Heart right ventricle (tissue), 16 donors: Measurements from ENCODE around the gene KCNQ1. TPM values are rescaled to one million over a fixed set of nuclear protein-coding genes. Genes with fewer than 3 reads are reported as not detected.
A peak's percentile ranks its signal among the peaks of the same experiment; 100 is the strongest.

Source experiments
- ATAC-seq, 8 donors: fragments of 200-7000 bp; cut with Tn5 transposase; one replicate each; pipeline ENCODE4 v1.9.1; 2020; ENCODE audit warnings: mild to moderate bottlenecking in 8 of 8, moderate library complexity in 8 of 8, moderate number of reproducible peaks in 1 of 8
- DNase-seq, 2 donors: peaks; one replicate each; pipeline ENCODE4 v3.0.0-alpha.2; 2020
- H3K27ac ChIP-seq, 10 donors: fragments of 200-600 bp; sonication (generic) in 2 of 10; one replicate each; pipeline versions ENCODE4 v1.5.0 to v1.8.0; 2020 to 2022; ENCODE audit warnings: mild to moderate bottlenecking in 3 of 10
- H3K27me3 ChIP-seq, 7 donors: fragments of 200-600 bp; one replicate each; pipeline ENCODE4 v1.8.0; 2021 to 2022; ENCODE audit warnings: mild to moderate bottlenecking in 2 of 7
- H3K36me3 ChIP-seq, 9 donors: fragments of 200-600 bp; sonication (generic) in 1 of 9; one replicate each; pipeline versions ENCODE4 v1.5.0 to v1.8.0; 2020 to 2022; ENCODE audit warnings: mild to moderate bottlenecking in 2 of 9
- H3K4me1 ChIP-seq, 9 donors: fragments of 200-600 bp; sonication (generic) in 1 of 9; one replicate each; pipeline versions ENCODE4 v1.5.0 to v1.8.0; 2020 to 2022; ENCODE audit warnings: mild to moderate bottlenecking in 4 of 9
- H3K4me3 ChIP-seq, 10 donors: fragments of 200-600 bp; sonication (generic) in 2 of 10; one replicate each; pipeline versions ENCODE4 v1.5.0 to v1.8.0; 2020 to 2022; ENCODE audit warnings: mild to moderate bottlenecking in 7 of 10, moderate library complexity in 2 of 10
- H3K9me3 ChIP-seq, 11 donors: fragments of 200-600 bp in 10 of 11; sonication (generic) in 2 of 11; one replicate each; pipeline versions ENCODE4 v1.5.0 to v1.8.0; 2013 to 2022; ENCODE audit warnings: mild to moderate bottlenecking in 2 of 11, control low read depth in 1 of 11, moderate library complexity in 1 of 11
- WGBS, 2 donors: extraction: QIAGEN DNeasy Blood & Tissue Kit; methylation state at CpG; one replicate each; pipeline ENCODE4 v1.1.7; 2013; ENCODE audit warnings: inconsistent platforms in 1 of 2; 5-methylcytosine and 5-hydroxymethylcytosine counted together
- intact Hi-C, 10 donors: fragments of 100-400 bp; cut with DNase I; formaldehyde crosslinking; loops; one replicate each; pipeline versions ENCODE4 v1.11.1 to v1.14.2; 2022
- polyA plus RNA-seq, 2 donors: library from polyadenylated mRNA; stranded (reverse); fragments of 200-250 nt; gene quantifications; one replicate each; pipeline ENCODE4 v1.2.3, GENCODE V29; 2013
- total RNA-seq, 10 donors: library from RNA; stranded (reverse); fragmentation: NEBNext Ultra II Directional in 3 of 10; extraction: Animal tissue kit (Norgen Biotek cat#: 25700) in 3 of 10; gene quantifications; one replicate each; pipeline versions ENCODE4 v1.2.1 to v1.2.4, GENCODE V29; 2021 to 2023
- TF ChIP-seq, protein P1 (sequence below), 9 donors: fragments of 200-600 bp; sonication (generic) in 2 of 9; IDR thresholded peaks; one replicate each; pipeline versions ENCODE4 v1.5.0 to v1.8.0; 2021 to 2022; ENCODE audit warnings: antibody characterized with exemption in 9 of 9, mild to moderate bottlenecking in 5 of 9, moderate library complexity in 1 of 9
- donor health status: Arrhythmogenic right ventricular cardiomyopathy.
- donor health status: ischemic (EF 13 %, LVEDD 7.1; RV severe dilation, severe dysfunction).
- donor health status: healthy with polysubstance abuse.
- donor health status: DM: no; HTN: yes; CAD: no.
- donor health status: DM: no; HTN: no; CAD: no.
- donor health status: ischemic (EF 25% LVEDD 6.9; RV normal size, moderate dysfunction).
- donor health status: ischemic (EF 25% LVEDD 5.7; RV mildly dilated, moderate dysfunction).
- donor health status: healthy.
- donor health status: DM: yes; HTN: yes; CAD: no.
- donor health status: Ischemic cardiomyopathy.
- donor health status: ischemic (EF 35%, LVEDD 5.7; RV mildly dilated, moderate dysfunction).
- donor health status: nonischemic (EF 11% LVEDD 7.7; RV severe dilation, severe dysfunction).
- donor health status: DM: yes; HTN: yes; CAD: no.
- donor health status: PGD.
- donor health status: ischemic (EF 29% LVEDD 5.4; RV normal size, mild dysfunction).
- donor health status: nonischemic (EF 23%, LVEDD 6.1; RV moderate dilation, normal function).

The KCNQ1 gene
- total and polyA plus RNA-seq, 12 donors = 19.9 to 48.2 (median 33.7) TPM

- no peak overlapping the region for H3K4me3 ChIP-seq
- H3K36me3 ChIP-seq = no peaks in the 10 kb centered on the region
- H3K4me1 ChIP-seq = peaks cover 30 to 43% (median 38%) of the 10 kb centered on the region in 9 donors
- DNase-seq = no peak
- WGBS, 2 donors = 97 to 98% methylated on average over 2 of the region's 2 CpGs
- intact Hi-C loops = loop anchor here in 4 of 10 donors (5.0 to 10.0 kb wide), 3 partner anchors 50 to 228 kb away; partner anchors contain the start of gene CDKN1C (in 4 of the 4)
- H3K9me3 ChIP-seq = peaks cover 0 to 7% (median 0%) of the 10 kb centered on the region in 11 donors
- H3K27ac ChIP-seq = no peak overlapping the region
- no peaks in the 10 kb centered on the region for H3K27me3 ChIP-seq
- TF ChIP-seq, protein P1, sequence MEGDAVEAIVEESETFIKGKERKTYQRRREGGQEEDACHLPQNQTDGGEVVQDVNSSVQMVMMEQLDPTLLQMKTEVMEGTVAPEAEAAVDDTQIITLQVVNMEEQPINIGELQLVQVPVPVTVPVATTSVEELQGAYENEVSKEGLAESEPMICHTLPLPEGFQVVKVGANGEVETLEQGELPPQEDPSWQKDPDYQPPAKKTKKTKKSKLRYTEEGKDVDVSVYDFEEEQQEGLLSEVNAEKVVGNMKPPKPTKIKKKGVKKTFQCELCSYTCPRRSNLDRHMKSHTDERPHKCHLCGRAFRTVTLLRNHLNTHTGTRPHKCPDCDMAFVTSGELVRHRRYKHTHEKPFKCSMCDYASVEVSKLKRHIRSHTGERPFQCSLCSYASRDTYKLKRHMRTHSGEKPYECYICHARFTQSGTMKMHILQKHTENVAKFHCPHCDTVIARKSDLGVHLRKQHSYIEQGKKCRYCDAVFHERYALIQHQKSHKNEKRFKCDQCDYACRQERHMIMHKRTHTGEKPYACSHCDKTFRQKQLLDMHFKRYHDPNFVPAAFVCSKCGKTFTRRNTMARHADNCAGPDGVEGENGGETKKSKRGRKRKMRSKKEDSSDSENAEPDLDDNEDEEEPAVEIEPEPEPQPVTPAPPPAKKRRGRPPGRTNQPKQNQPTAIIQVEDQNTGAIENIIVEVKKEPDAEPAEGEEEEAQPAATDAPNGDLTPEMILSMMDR (IDR thresholded peaks at IDR 0.05) = no peak
- no peak for ATAC-seq
These were observed 338.0 kb downstream of the KCNQ1 start for GRCh38 chr11:2782769-2783168.

GRCh38 chr11:2783536-2784082 is 338.8 kb downstream of the KCNQ1 start:
- ATAC-seq (no peak), DNase-seq (no peak)
- Histone ChIP-seq H3K27me3 (no peaks in the 10 kb centered on the region), H3K9me3 (peaks cover 0 to 7% (median 0%) of the 10 kb centered on the region in 11 donors), H3K4me1 (peaks cover 22 to 42% (median 30%) of the 10 kb centered on the region in 9 donors), H3K4me3 (no peak overlapping the region), H3K27ac (no peak overlapping the region), H3K36me3 (no peaks in the 10 kb centered on the region)
- TF ChIP-seq, protein P1 (IDR thresholded peaks at IDR 0.05) = no peak
- intact Hi-C loops = loop anchor here in 4 of 10 donors (5.0 to 10.0 kb wide), 3 partner anchors 49 to 229 kb away; partner anchors contain the start of gene CDKN1C (in 4 of the 4)

DNA sequence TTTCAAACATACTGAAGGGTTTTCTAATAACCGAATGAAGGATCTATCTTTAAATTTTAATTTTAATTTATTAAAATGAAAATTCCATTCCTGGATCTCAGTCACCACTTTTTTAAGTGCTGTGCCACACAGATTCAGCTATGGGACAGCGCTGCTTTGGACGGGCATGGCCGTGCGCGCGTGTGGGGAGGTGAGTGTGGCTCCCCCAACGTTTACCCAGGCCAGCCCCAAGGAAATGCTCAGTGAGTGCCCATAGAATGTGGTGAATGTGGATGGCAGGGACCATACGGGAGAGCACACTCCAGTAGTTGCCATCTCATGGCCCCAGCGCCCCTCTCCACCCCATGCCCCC is 343.0 kb downstream of the KCNQ1 start:
- no peak overlapping the region for H3K4me3 ChIP-seq
- peaks cover 0 to 26% (median 8%) of the 10 kb centered on the region in 9 donors for H3K4me1 ChIP-seq
- no peaks in the 10 kb centered on the region for H3K36me3 ChIP-seq
- peaks cover 0 to 15% (median 0%) of the 10 kb centered on the region in 7 donors for H3K27me3 ChIP-seq
- 92% methylated on average over 10 of the region's 10 CpGs for WGBS, 2 donors
- peak in 1 of 2 donors; percentile 2 for DNase-seq
- H3K27ac ChIP-seq = no peak overlapping the region
- no peak for ATAC-seq
- intact Hi-C loops = loop anchor here in 4 of 10 donors (10.0 kb wide), 2 partner anchors 97 to 233 kb away; partner anchors contain the start of gene CDKN1C (in 4 of the 4)
- H3K9me3 ChIP-seq = peaks cover 0 to 7% (median 0%) of the 10 kb centered on the region in 11 donors
- TF ChIP-seq, protein P1 (IDR thresholded peaks at IDR 0.05) = no peak

- no peaks in the 10 kb centered on the region for H3K36me3 ChIP-seq
- H3K27ac ChIP-seq = no peak overlapping the region
- WGBS, 2 donors = 33 to 42% methylated on average over 21 to 22 of the region's 22 CpGs
- peaks cover 0 to 15% (median 0%) of the 10 kb centered on the region in 7 donors for H3K27me3 ChIP-seq
- intact Hi-C loops = loop anchor here in 4 of 10 donors (10.0 kb wide), 2 partner anchors 96 to 234 kb away; partner anchors contain the start of gene CDKN1C (in 4 of the 4)
- H3K4me1 ChIP-seq = peaks cover 0 to 26% (median 8%) of the 10 kb centered on the region in 9 donors
- DNase-seq (peak; percentile 6 to 14), ATAC-seq (peak in 7 of 8 donors; percentile 36 to 88 (median 74))
- H3K9me3 ChIP-seq = peaks cover 0 to 7% (median 0%) of the 10 kb centered on the region in 11 donors
- H3K4me3 ChIP-seq = peak overlapping the region in 2 of 10 donors; percentile 8 to 18
- TF ChIP-seq, protein P1 (IDR thresholded peaks at IDR 0.05) = no peak
These were observed 343.6 kb downstream of the KCNQ1 start for GRCh38 chr11:2788168-2789071.
